ENCODE data around the gene CYP1A1.
"Not testable (repeated sequence)": the region's sequence is repeated elsewhere in the genome, so short reads cannot be mapped to it uniquely, and the experiment has no call there.

The CYP1A1 gene

DNA sequence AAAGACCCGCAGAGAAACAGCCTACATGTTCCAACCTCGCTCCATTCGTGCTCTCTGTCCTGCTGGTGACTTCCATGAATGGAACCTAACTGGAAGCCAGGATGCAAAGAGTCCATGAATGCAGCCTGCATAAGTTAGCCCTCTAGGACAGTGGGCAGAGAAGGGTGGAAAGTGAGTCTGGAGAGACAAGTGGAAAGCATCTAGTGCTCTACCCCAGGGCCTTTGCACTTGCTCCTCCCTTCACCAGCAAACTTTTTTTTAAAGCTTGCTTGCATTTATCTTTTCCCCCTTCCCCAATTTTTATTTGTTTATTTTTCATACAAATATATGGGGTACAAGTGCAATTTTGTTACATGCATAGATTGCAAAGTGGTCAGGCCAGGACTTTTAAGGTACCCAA lies 7.9 kb upstream of the CYP1A1 start:
- FAIRE-seq, result no peak

DNA sequence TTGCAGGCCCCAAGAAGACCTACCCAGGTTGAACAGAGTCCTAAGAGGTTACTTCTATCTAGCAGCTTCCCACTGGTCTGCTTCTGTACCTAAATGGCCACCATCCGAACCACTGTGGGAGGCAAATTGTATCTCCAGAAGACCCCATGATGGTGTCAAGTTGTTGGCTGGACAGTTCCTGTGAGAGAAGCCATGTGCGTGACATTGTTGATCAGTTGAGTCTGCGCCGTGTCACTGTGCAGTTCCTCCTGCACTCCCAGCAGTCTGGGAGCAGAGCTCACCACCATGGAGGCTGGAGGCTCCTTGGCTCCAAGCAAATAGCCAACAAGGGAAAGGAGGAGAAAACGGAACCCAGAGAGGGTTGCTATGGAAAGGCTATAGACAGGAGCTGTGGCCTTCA lies 7.5 kb upstream of the CYP1A1 start:
- FAIRE-seq, result no peak

DNA sequence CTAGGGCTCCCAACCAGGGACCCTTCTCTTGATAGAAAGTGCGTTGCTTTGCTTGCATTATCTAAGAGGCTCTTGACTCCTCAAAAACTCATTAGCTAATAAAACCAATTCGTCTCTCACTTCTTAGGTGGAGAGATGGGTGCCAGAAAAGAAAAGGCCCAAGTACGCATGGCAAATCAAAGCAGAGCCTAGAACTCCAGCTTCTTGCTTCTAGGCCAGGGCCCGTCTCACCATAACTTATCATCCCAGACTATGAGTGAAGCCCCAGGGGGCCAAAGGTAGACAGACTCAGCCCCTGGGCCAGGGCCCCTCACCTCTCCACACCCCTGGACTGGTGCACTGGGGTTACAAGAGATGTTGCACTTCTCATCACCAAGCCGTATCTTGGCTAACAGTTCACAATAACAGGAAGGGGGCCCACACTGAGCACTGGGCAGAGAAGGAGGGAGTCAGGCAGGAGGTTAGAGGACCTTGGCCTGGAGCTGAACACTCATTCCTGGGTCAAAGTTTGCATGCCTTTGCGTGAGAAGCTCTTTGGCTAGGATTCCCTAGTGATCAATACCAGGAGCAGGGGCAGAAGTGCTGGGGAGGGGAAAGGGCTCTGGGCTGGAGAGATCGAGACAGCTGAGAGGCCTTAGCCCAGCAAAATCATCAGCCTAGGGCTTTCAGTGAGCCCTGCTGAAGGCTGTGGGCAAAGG lies 5.4 kb upstream of the CYP1A1 start:
- no peak for FAIRE-seq

DNA sequence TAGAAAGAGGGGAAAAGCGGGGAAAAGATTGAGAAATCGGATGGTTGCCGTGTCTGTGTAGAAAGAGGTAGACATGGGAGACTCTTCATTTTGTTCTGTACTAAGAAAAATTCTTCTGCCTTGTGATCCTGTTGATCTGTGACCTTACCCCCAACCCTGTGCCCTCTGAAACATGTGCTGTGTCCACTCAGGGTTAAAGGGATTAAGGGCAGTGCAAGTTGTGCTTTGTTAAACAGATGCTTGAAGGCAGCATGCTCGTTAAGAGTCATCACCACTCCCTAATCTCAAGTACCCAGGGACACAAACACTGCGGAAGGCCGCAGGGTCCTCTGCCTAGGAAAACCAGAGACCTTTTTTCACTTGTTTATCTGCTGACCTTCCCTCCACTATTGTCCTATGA lies 4.0 kb upstream of the CYP1A1 start:
- not testable (repeated sequence) for FAIRE-seq

DNA sequence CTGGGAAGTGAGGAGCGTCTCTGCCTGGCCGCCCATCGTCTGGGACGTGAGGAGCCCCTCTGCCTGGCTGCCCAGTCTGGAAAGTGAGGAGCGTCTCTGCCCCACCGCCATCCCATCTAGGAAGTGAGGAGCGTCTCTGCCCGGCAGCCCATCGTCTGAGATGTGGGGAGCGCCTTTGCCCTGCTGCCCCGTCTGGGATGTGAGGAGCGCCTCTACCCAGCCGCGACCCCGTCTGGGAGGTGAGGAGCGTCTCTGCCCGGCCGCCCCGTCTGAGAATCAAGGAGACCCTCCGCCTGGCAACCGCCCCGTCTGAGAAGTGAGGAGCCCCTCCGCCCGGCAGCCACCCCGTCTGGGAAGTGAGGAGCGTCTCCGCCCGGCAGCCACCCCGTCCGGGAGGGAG lies 3.4 kb upstream of the CYP1A1 start:
- not testable (repeated sequence) for FAIRE-seq

DNA sequence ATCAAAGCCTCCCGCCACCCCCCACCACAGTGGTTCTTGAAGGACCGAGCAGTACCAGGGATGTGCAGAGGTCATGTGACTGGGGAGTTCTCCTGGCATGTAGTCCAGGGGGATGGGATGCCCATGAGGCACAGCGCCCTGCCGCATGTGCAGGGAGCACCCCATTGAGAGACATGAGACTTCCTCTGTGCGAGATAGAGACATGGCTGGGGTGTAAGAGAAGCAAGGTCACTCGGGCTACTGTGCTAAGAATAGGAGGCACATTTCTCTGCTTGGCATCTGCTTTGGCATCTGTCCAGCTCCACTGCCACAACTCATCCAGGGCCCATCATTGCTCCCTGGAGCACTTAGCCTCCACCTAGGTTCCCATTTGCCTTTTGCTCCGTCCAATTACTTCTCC lies 2.4 kb upstream of the CYP1A1 start:
- no peak for FAIRE-seq

DNA sequence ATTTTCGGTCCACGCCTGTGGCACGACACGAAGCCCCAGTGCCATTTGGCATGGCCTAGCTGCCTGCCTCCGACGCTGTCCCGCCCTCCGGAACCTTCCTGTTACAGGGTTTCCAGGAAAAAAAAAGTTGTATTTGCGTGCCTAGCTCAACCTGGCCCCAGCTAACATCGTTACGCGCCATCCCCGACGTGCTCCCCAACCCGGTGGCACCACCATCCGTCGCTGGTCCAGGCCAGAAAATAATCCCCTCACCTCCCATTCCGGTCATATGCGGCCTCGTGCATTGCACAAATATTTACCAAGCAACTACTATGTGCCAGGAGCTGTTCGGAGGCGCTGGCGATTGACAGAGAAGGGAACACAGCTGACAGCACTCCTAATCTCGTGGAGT lies 1.4 kb upstream of the CYP1A1 start:
- no peak for FAIRE-seq

DNA sequence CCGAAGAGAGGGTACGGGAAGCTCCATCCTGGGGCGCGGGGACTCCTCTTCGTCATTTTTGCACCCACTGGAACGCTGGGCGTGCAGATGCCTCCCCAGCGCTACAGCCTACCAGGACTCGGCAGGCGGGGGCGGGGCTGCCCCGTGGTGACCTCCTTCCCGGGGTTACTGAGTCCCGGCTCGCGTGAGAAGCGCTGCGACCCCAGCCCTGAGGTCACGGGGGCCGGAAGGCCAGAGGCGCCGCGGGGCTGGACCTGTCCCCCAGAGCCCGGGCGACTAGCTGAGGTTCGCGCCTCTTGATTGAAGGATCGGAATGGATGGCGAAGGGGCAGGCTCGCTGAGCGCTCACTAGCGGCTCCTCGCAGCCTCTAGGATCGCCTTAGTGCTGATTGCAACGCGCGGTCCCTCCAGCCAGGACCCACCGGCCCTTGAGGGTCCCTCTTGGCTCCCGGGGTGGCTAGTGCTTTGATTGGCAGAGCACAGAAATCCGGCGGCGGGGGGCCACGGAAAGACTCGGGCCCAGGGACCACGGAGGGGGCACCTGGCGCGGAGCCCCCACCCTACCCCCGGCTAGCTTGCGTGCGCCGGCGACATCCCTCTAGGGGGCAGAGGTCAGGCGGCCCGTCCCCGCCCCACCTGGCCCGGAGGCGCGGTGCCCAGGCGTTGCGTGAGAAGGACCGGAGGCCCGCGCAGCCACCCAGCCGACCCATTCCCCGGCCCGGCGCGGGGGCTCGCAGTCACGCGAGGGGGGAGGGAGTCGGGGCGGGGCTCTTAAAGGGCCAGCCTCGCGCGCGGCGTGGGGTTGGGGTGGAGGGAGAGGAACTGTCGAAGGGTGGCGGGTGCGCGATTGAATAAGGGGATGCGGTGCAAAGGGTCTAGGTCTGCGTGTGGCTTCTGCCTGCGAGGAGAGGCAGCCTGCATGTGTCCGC lies 781 bp upstream of the CYP1A1 start:
- no peak for FAIRE-seq

DNA sequence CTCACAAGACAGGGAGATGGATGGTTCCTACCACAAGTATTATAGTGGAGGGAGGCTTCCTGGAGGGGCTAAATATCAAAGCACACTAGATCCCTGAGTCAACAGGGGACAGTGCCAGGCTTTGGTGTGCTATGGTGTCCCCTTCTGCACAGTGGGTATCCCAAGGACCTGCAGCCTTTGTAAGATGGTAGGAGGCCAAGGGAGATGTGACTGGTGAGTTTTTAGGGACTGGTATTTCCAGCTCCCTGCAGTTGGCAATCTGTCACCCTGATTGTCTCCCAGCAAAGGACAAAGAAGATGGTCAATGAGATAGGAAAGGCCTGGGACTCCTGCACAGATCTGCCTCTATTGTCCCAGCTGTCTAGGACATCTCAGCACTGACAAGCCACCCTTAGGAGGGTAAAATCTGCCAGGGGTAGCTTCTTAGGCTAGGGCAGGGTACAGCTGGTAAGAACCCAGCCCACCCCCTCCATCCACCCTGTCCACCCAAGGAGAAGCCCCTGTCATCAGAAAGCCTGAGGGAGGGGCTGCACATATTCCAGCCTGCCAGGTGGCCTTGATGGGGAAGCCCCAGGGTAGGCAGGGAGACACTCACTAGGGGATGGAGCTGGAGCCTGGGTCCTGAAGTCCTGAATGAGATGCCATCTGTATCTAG lies 631 bp downstream of the CYP1A1 start:
- no peak for FAIRE-seq

DNA sequence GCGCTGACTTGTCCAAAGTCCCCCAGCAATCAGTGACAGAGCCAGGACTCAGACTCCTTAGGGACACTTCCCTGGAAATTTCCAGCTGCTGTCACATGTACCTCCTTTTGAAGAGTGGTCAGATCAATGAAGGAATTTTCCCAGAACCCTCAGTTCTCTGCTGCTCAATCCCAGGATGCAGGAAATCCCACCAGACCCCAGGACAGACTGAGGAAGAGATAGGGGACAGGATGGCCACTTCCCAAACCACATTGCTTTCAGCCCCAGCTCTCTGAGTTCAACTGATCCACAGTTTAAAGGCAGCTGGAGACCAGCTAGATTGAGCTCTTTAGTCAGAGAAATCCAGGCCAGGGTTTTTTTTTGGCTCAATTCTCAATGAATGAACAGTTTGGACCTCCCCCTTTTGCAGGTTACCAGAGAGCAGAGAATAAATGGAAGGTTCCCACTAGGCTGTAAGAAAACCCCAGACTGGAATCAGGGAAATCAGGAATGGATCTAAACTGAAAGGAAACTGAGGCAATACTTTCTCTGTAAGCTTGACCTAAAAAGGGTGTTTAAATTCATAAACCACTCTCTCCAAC lies 1.5 kb downstream of the CYP1A1 start:
- no peak for FAIRE-seq

DNA sequence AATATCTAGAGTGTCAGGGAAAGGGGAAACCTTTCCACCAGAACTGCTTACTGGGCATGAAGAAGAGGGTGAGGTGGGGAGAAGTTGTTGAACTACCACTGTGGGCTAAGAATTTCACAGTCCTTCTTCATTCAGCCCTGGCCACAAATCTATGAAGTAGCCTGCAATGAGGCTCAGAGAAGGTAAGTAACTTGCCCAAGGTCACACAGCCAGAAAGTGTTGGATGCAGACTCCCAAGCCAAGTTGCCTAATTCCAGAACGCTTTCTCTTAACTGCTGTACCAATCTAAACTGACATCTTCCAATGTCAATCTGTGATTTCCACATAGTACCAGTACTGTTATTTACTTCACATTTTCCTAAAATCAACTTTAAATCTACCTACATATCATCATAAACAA lies 2.1 kb downstream of the CYP1A1 start:
- no peak for FAIRE-seq

DNA sequence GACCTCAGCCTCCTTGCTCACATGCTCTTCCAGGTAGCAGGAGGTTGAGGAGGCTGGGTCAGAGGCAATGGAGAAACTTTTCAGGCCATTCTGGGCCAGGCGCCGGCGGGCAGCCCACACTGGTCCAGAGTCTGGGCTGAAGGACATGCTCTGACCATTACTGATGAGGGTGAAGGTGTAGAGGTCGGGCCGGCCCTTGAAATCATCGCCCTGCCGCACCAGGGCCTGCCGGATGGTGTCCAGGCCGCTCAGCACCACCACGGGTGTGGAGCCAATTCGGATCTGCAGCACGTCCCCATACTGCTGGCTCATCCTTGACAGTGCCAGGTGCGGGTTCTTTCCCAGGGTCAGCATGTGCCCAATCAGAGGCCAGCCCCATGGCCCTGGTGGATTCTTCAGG lies 2.7 kb downstream of the CYP1A1 start:
- FAIRE-seq, result no peak

DNA sequence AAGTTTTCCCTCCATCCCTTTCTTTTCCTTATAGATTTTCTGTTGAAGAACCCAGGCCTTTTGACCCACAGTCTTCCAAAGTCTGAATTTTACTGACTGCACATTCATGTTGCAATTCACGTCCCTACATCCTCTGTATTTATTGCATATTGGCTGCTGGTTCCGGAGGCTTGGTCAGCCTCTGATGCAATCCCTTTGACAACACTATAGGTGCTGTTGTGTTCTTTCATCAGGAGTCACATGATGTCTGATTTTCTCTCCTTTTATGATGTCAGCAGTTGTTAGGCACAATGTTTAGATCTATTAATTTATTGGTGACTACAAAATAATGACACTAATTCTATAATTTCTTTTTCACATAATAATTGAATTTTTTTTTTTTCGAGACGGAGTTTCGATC lies 8.7 kb downstream of the CYP1A1 start:
- FAIRE-seq, result no peak

DNA sequence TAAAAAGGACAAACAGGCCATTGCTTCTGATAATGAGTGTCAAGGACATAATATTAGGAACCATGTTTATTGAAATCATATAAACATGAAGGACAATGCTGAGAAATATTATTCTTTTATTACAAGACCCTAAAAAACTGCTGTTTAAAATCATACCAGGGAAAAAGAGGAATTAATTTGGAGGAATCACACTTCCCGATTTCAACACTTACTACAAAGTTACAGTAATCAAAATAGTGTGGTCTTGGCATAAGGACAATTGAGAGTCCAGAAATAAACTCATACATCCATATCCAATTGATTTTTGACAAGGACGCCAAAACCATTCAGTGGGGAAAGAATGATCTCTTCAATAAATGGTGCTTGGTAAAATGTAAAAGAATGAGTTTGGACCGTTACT lies 13.0 kb downstream of the CYP1A1 start:
- FAIRE-seq, result no peak

DNA sequence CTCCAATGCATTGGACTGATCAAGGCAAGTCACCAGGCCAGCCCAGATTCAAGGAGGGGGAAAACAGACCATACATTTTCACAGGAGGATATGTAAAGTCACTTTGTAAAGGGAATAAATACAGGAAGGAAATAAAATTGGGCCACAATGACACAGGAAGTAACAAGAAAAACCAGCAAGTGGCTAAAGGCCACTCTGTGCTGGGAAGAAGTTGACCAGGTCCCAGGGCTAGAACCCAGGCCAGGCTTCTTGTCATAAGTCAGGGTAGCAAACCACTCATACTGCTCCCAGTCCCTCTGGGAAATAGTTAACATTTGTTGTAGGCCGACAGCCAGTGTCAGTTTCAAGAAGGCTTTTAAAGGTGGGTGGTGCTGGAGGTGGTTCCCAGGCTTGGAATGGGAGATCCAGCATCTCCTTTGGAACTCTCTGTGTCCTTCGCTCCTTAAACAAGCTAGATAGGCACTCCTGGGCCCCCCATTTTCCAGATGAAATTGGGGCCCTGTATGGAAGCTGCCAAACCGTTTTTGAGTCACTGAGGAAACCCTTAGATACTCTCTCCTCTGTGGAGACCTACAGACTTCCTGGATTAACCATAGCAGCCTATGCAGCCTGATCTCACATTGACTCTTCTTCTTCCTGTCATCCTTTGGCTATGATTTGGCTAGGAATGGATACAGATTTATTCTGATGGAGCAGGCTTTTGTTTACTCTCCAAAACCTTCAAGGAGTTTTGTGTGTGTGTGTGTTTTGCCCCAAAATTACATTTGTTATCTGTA lies 14.8 kb downstream of the CYP1A1 start:
- no peak for FAIRE-seq

DNA sequence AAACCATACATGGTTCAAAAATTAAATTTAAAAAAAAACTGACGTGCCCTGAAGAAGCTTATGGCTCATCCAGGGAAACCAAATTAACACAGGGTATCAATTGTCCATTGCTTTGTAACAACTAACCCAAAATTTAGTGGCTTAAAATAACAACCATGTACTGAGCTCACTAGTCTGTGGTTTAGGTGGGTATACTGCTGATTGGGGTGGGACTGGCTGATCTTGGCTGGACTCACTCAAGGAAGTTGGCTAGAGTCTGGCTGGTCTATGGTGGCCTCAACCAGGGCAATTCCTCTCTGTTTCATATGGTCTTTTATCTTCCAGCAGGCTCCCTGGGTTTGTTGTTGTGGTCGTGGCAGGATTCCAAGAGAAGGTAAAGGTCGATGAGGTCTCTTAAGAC lies 15.4 kb downstream of the CYP1A1 start:
- no peak for FAIRE-seq

DNA sequence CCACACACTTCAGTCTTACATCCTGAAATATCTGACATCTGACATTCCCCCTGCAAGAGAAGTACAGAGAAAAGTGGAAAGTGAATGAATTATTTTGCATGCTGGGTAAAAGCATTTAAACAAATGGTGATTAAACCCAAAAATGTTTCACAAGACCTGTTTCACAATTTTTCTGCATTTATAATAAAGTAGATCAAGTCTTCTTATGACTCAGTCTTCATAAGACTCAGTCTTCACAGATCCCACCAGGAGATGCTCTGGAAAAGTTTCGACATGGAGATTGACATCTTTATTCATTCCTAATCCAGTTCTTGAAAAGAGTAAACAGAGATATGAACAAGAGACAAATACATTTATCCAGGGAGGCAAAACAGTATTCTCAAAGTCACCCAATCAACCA lies 16.3 kb downstream of the CYP1A1 start:
- FAIRE-seq, result no peak

DNA sequence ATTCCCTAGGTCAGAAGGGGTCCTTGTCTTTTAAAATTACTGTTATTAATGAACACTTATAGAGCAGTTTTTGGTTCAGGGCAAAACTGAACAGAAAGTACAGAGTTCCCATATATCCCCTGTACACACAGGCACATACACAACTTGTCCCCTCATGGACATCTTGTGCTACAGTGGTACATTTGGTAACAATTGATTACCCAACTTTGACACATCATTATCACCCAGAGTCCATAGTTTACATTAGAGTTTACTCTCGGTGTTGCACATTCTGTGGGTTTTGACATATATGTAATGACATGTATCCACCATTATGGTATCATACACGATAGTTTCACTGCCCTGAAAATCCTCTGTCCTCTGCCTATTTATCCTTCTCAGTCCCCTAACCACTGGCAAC lies 28.5 kb downstream of the CYP1A1 start:
- FAIRE-seq, result no peak

DNA sequence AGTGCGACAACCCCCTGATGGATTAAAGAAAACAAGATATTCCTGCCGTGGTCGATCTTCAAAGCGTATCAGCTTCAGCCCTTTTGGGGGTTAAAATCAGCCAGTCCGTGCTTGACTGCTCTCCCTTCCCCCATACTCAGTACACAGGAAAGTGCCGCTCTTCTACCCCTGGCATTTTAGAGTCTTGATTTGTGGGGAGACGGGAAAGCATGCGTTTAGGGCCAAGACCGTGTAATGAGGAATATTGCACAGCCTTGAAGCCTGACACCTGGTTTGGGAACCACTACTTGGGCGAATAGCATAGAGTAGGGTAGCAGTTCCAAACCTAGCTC lies 29.0 kb downstream of the CYP1A1 start:
- FAIRE-seq, result no peak

DNA sequence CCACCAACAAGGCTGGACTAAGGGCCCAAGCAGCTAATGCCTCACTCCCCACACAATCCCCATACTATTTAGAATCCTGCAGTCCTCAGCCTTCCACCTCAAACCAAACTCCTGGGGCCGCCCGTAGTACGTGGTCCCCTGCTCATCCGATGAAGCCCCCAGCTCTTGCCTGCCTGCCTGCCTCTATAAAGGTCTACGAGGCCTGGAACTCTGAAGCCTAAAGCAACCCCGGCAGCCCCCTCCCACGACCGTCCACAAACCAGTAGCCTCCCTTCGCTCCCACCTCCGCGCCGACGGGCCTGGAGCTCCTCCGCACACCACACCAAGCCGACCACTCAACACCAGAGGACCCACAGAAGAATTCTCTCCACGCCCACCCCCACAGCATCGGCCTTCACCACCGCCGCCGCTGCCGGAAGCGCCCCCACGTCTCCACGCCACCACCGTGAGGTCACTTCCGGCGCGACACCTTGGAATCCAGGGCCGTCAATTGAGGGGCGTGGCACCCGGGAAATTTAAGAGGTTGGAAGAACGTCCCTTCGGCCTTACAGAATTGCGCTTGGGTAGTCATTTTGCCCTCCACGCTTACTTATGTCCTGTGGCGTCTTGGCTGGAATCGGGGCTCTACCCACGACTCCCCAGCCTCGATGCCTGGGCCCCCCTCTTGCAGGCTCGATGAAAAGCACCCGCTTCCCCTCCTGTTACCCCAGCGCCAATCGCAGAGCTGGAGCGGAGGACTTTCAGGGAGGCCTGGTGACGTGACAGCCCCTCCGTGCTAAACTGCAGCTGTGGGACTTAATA lies 29.5 kb downstream of the CYP1A1 start, which contains the start of gene EDC3:
Gene EDC3, minus strand, starts transcription at position 428 of the 801 bp plus-strand sequence. CDS start 20,900 bp downstream, outside the sequence.
- peak; percentile 30 for FAIRE-seq

DNA sequence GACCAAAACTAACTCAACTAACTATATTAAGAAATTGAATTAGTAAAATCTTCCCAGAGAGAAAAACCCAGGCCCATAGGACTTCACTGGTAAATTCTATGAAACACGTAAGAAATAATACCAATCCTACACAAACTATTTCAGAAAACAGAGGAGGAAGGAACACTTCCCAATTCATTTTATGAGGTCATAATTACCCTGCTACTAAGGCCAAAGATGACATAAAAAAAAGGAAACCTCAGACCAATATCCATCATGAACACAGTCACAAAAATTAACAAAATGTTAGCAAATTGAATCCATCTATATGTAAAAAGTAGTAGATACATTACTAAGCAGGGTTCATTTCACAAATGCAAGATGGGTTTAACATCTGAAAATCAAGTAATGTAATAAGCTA lies 33.0 kb downstream of the CYP1A1 start:
- no peak for FAIRE-seq

DNA sequence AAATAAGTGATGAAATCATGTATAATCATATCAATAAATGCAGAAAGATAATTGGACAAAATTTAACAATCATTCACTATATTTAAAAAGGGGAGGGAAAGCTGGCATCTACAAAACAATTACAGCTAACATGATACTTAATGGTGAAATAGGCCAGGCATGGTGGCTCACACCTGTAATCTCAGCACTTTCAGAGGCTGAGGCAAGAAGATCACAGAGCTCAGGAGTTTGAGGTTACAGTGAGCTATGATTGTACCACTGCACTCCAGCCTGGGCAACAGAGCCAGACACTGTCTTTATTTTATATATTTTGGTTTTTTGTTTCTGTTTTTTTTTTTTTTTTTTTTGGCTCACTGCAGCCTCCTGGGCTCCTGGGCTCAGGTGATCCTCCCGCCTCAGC lies 41.6 kb downstream of the CYP1A1 start:
- no peak for FAIRE-seq
